Gastroesophageal sphincter (tissue), 4 donors: ENCODE results near the gene ZDHHC4. TPM values are rescaled to one million over a fixed set of nuclear protein-coding genes. Genes with fewer than 3 reads are reported as not detected.
A peak's percentile ranks its signal among the peaks of the same experiment; 100 is the strongest.

Source experiments
- ATAC-seq: fragments of 150-250 bp; one replicate; pipeline ENCODE4 v1.9.1; 2016; ENCODE audit warnings: mild to moderate bottlenecking, moderate library complexity
- H3K27ac ChIP-seq, 4 donors: fragments of 200-600 bp; sonication (generic) in 3 of 4; 1 replicate in 3 of 4; 2 replicates in 1 of 4; pipeline ENCODE4 v1.5.1; 2016 to 2019
- H3K27me3 ChIP-seq: fragments of 200-600 bp; sonication (generic); one replicate; pipeline ENCODE4 v1.5.1; 2019
- H3K36me3 ChIP-seq, 2 donors: fragments of 200-600 bp; sonication (generic); one replicate each; pipeline ENCODE4 v1.5.1; 2019; ENCODE audit warnings: control low read depth in 1 of 2
- H3K4me1 ChIP-seq, 3 donors: fragments of 200-600 bp; sonication (generic); 1 replicate in 2 of 3; 2 replicates in 1 of 3; pipeline ENCODE4 v1.5.1; 2016 to 2019; ENCODE audit warnings: control low read depth in 2 of 3
- H3K4me3 ChIP-seq, 2 donors: fragments of 200-600 bp; sonication (generic); one replicate each; pipeline ENCODE4 v1.5.1; 2019; ENCODE audit warnings: mild to moderate bottlenecking in 1 of 2, moderate library complexity in 1 of 2
- H3K9me3 ChIP-seq, 3 donors: fragments of 200-600 bp; sonication (generic); one replicate each; pipeline ENCODE4 v1.5.1; 2017 to 2019; ENCODE audit warnings: control low read depth in 2 of 3
- EP300 ChIP-seq: sonication (generic); formaldehyde crosslinking; IDR thresholded peaks from one replicate; pipeline ENCODE4 v1.6.1; 2017; ENCODE audit warnings: antibody characterized with exemption, mild to moderate bottlenecking
- POLR2A ChIP-seq, 2 donors: fragments of 450-650 bp; IDR thresholded peaks; one replicate each; pipeline ENCODE4 v1.6.1; 2017; ENCODE audit warnings: antibody characterized with exemption in 2 of 2, mild to moderate bottlenecking in 2 of 2, moderate library complexity in 1 of 2
- POLR2AphosphoS5 ChIP-seq: sonication (generic); formaldehyde crosslinking; IDR thresholded peaks from one replicate; pipeline ENCODE4 v1.6.1; 2017; ENCODE audit warnings: antibody characterized with exemption
- WGBS, 2 donors: methylation state at CpG; one replicate each; pipeline ENCODE4 v1.1.5; 2018; ENCODE audit warnings: low coverage in 1 of 2; 5-methylcytosine and 5-hydroxymethylcytosine counted together
- total RNA-seq, 4 donors: library from RNA; depleted of rRNA; stranded (reverse); fragments of >200 nt; gene quantifications; one replicate each; pipeline ENCODE4 v1.1.0, GENCODE V29; 2016
- TF ChIP-seq, protein P1 (sequence below), 4 experiments: fragments of 200-600 bp in 2 of 4; fragments of 450-650 bp in 2 of 4; sonication (generic) in 1 of 4; IDR thresholded peaks; one replicate each; pipeline ENCODE4 v1.5.1; 2017 to 2019; ENCODE audit warnings: antibody characterized with exemption in 4 of 4, mild to moderate bottlenecking in 2 of 4, moderate library complexity in 2 of 4

The ZDHHC4 gene
- total RNA-seq, 4 donors from 2014 or later, result 54.6 to 63.8 (median 58.8) TPM

DNA sequence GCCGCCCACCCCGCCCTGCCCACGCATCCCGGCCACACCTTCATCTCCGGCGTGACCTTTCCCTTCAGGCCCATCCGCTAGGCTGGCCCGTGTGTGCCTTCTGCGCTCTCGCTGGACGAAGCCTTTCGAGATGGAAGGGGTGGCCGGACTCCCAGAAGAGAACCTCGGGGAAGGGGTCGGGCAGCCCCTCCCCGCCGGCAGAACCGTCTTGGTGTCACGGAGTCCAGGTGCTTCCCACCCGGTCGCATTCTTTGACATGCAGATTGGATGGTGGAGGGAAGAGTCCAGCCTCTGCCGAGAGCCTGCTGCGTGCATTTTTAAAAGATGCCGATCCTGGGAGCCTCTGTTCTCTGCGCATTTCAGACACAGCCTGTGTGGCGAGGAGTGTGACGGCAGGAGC lies 30.8 kb downstream of the ZDHHC4 start:
- H3K4me1 ChIP-seq, result no peaks in the 10 kb centered on the region
- no peaks in the 10 kb centered on the region for H3K9me3 ChIP-seq
- TF ChIP-seq POLR2A (IDR thresholded peaks at IDR 0.05) (no peak), EP300 (no peak), POLR2AphosphoS5 (no peak)
- TF ChIP-seq, protein P1, sequence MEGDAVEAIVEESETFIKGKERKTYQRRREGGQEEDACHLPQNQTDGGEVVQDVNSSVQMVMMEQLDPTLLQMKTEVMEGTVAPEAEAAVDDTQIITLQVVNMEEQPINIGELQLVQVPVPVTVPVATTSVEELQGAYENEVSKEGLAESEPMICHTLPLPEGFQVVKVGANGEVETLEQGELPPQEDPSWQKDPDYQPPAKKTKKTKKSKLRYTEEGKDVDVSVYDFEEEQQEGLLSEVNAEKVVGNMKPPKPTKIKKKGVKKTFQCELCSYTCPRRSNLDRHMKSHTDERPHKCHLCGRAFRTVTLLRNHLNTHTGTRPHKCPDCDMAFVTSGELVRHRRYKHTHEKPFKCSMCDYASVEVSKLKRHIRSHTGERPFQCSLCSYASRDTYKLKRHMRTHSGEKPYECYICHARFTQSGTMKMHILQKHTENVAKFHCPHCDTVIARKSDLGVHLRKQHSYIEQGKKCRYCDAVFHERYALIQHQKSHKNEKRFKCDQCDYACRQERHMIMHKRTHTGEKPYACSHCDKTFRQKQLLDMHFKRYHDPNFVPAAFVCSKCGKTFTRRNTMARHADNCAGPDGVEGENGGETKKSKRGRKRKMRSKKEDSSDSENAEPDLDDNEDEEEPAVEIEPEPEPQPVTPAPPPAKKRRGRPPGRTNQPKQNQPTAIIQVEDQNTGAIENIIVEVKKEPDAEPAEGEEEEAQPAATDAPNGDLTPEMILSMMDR (IDR thresholded peaks at IDR 0.05), result no peak
- no peaks in the 10 kb centered on the region for H3K27me3 ChIP-seq
- ATAC-seq, result no peak
- H3K27ac ChIP-seq, result no peak overlapping the region
- H3K36me3 ChIP-seq, result peaks cover 0 to 76% of the 10 kb centered on the region in 2 donors
- H3K4me3 ChIP-seq, result no peak overlapping the region
- WGBS, 2 donors, result 70% methylated on average over 2 of the region's 27 CpGs; no CpG with 5 or more reads in 1 of the 2 donors

DNA sequence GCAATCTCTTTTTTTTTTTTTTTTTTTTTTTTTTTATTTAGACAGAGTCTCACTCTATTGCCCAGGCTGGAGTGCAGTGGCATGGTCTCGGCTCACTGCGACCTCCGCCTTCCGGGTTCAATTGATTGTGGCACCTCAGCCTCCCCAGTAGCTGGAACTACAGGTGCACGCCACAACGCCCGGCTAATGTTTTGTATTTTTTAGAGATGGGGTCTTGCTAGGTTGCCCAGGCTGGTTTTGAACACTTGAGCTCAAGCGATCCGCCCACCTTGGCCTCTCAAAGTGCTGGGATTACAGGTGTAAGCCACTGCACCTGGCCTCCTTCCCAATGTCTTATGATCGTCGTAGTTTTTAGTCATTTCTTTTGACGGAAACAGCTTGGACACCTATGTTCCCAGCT lies 31.5 kb downstream of the ZDHHC4 start:
- Histone ChIP-seq H3K36me3 (peaks cover 0 to 69% of the 10 kb centered on the region in 2 donors), H3K27ac (no peak overlapping the region)
- 85% methylated on average over 4 of the region's 12 CpGs; no CpG with 5 or more reads in 1 of the 2 donors for WGBS, 2 donors

DNA sequence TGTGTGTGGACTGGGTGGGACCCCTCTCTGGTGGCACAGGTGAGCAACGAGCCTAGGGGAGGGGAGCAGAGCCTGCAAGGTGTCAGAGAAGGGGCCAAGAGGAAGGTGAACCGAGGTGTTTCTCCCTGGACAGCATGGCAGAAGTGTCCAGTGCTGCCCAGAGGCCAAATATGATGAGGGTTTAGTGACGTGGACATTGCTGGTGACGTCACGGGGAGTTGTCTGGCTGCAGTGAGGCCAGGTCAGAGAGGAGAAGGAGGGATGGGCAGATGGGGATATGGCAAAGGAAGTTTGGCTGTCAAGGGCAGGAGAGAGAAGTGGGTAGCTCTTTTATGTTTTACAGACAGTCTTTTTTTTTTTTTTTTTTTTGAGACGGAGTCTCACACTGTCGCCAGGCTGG lies 35.6 kb downstream of the ZDHHC4 start:
- ATAC-seq, result no peak
- Histone ChIP-seq H3K36me3 (peaks cover 0 to 37% of the 10 kb centered on the region in 2 donors), H3K27ac (no peak overlapping the region), H3K27me3 (no peaks in the 10 kb centered on the region), H3K4me3 (no peak overlapping the region), H3K9me3 (no peaks in the 10 kb centered on the region), H3K4me1 (peaks cover 0 to 23% (median 4%) of the 10 kb centered on the region in 3 donors)
- WGBS, 2 donors, result 66 to 78% methylated on average over 4 to 5 of the region's 7 CpGs
- TF ChIP-seq POLR2A (IDR thresholded peaks at IDR 0.05) (no peak), EP300 (no peak), POLR2AphosphoS5 (no peak)
- TF ChIP-seq, protein P1 (IDR thresholded peaks at IDR 0.05), result no peak

More for the DNA sequence above, 31.5 kb downstream of the ZDHHC4 start:
- no peak overlapping the region for H3K4me3 ChIP-seq
- ATAC-seq, result no peak
- TF ChIP-seq, protein P1 (IDR thresholded peaks at IDR 0.05), result no peak
- no peak for TF ChIP-seq EP300
- TF ChIP-seq POLR2A (IDR thresholded peaks at IDR 0.05), result no peak
- TF ChIP-seq POLR2AphosphoS5, result no peak
- H3K9me3 ChIP-seq, result no peaks in the 10 kb centered on the region
- H3K27me3 ChIP-seq, result no peaks in the 10 kb centered on the region
- H3K4me1 ChIP-seq, result no peaks in the 10 kb centered on the region

DNA sequence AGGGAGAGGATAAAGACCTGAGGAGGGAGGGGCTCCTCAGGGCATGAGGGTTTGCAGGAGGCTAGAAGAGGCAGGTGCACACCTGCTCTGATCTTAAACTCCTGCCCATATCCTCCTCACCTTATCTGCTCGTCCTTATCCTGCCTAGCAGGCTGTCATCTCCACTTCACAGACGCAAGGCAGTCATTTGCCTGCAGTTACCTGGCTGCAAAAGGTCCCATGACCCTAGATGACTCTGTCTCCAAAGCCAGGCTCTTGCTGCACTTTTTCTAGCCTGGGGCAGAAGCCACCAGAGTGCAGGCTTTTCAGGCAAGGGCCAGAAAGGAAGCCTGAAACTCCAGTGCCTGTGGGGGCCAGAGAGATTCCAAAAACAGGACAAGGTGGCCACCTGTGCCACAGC lies 36.5 kb downstream of the ZDHHC4 start:
- Histone ChIP-seq H3K36me3 (peaks cover 0 to 34% of the 10 kb centered on the region in 2 donors), H3K4me3 (no peak overlapping the region), H3K27ac (no peak overlapping the region), H3K9me3 (no peaks in the 10 kb centered on the region), H3K27me3 (no peaks in the 10 kb centered on the region), H3K4me1 (peaks cover 0 to 23% (median 4%) of the 10 kb centered on the region in 3 donors)
- TF ChIP-seq POLR2AphosphoS5, result no peak
- TF ChIP-seq, protein P1 (IDR thresholded peaks at IDR 0.05), result no peak
- no peak for TF ChIP-seq POLR2A (IDR thresholded peaks at IDR 0.05)
- no peak for TF ChIP-seq EP300
- WGBS, 2 donors, result 32 to 33% methylated on average over 2 of the region's 2 CpGs
- no peak for ATAC-seq

DNA sequence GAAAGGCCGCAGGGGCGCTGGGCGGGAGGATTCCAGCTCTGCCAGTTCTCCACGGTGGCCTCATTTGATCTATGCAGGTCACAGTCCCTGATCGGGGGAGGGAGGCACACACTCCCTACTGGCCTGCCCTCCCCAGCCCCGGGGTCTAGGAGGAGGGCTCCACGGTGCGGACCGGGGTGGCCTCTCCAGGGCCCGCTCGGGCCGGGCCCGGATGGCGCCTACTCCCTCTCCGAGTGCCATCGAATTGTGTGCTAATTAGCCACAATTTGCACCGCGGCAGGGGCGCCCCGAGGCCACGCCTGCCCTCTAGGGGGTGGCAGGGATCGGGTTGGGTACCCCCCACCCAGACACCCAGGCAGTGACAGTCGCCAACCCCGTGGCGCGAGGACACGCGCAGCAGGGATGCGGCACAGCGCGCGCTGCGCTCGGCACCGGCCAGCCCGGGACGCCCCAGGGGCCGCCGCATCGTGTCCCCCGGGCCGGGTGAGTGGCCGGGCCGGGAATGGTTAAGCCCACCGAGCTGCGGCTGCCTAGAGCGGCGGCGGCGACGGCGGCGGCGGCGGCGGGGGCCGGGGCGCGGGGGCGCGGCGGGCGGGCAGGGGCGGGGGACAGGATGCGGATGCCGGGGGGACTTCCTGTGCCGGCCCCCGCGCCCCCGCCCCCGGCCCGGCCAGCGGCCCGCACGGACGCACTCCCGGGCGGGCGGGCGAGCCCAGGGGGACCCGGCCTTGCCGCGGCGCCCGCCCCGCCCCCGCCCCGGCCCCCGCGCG lies 37.9 kb downstream of the ZDHHC4 start, which contains the start of gene ZNF853:
Gene ZNF853 (plus strand): TSS at position 658 of the 770 bp plus-strand sequence. CDS start 565 bp downstream, outside the sequence.
- TF ChIP-seq, protein P1 (IDR thresholded peaks at IDR 0.05), result peak in 1 of 4 experiments; percentile 13
- TF ChIP-seq EP300, result no peak
- no peak for TF ChIP-seq POLR2A (IDR thresholded peaks at IDR 0.05)
- no peak for TF ChIP-seq POLR2AphosphoS5
- Histone ChIP-seq H3K36me3 (peaks cover 0 to 21% of the 10 kb centered on the region in 2 donors), H3K4me1 (peaks cover 0 to 23% (median 4%) of the 10 kb centered on the region in 3 donors), H3K4me3 (peak within 1 kb of the TSS; percentile 66 to 83), H3K27me3 (no peaks in the 10 kb centered on the region), H3K9me3 (no peaks in the 10 kb centered on the region), H3K27ac (peak within 1 kb of the TSS in 3 of 4 donors; percentile 33 to 71 (median 59))
- ATAC-seq, result peak; percentile 64
- 0 to 9% methylated on average over 1 to 10 of the region's 91 CpGs for WGBS, 2 donors
